Fibroblast of mammary gland (primary cell): ENCODE data around the gene MAGI2.

Experiments used
- DNase-seq: peaks from one replicate; pipeline ENCODE4 v3.0.0-alpha.2; 2010; ENCODE audit warnings: low read depth
- H3K4me3 ChIP-seq: 2 replicates; pipeline ENCODE4 v1.5.1; 2011; ENCODE audit warnings: low read depth, mild to moderate bottlenecking, low read length, moderate library complexity; ENCODE audit not compliant: control insufficient read depth
- CTCF ChIP-seq: conservative IDR thresholded peaks from 2 replicates; pipeline ENCODE4 v1.5.1; 2011; ENCODE audit warnings: low read depth, low read length, inconsistent platforms; ENCODE audit not compliant: control insufficient read depth, insufficient read depth

Gene MAGI2

GRCh38 chr7:78677391-78677790 lies 776.1 kb downstream of the MAGI2 start:
- H3K4me3 ChIP-seq: no peak overlapping the region
- no peak for TF ChIP-seq CTCF
- DNase-seq: no peak

DNA sequence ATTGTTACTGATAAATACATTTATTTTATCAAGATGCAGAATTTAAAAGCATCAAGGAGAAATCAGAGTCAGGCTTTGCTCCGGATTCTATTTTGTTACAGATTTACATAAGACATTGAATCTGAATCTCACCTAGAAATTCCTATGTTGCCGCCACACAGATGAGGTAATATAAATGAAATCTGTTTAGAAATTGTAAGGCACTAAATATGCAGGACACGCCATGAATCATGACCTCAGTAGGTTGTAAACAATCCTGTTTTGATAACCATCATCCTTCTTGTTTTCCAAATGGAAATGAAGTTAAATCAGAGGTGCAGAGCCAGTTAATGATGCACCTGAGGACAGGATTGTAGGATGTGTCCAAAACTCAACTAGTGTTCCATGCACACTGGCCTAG lies 778.0 kb downstream of the MAGI2 start:
- TF ChIP-seq CTCF: no peak
- DNase-seq: no peak
- H3K4me3 ChIP-seq: no peak overlapping the region

GRCh38 chr7:78673272-78673671 lies 780.2 kb downstream of the MAGI2 start:
- TF ChIP-seq CTCF: no peak
- no peak overlapping the region for H3K4me3 ChIP-seq
- DNase-seq: no peak

DNA sequence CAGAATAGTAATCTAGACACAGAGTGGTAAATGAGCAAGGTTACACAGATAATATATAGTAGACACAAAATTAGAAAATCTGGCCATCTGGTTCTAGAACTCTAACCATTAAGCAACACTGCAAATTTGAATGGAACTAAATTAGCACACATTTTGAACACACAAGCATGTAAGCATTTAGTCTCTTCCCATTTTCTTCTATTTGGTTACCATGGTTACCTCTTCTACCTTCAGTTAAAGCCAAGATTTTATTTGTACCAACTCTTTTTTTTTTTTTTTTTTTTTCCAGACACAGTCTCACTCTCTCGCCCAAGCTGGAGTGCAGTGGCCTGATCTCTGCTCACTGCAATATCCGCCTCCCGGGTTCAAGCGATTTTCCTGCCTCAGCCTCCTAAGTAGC lies 790.5 kb downstream of the MAGI2 start:
- no peak for DNase-seq
- no peak overlapping the region for H3K4me3 ChIP-seq
- TF ChIP-seq CTCF: no peak

- DNase-seq: no peak
- TF ChIP-seq CTCF: no peak
- no peak overlapping the region for H3K4me3 ChIP-seq
Measured at GRCh38 chr7:78649976-78650375, 803.5 kb downstream of the MAGI2 start.

- DNase-seq: no peak
- H3K4me3 ChIP-seq: no peak overlapping the region
- no peak for TF ChIP-seq CTCF
Measured at GRCh38 chr7:78649236-78649635, 804.2 kb downstream of the MAGI2 start.

DNA sequence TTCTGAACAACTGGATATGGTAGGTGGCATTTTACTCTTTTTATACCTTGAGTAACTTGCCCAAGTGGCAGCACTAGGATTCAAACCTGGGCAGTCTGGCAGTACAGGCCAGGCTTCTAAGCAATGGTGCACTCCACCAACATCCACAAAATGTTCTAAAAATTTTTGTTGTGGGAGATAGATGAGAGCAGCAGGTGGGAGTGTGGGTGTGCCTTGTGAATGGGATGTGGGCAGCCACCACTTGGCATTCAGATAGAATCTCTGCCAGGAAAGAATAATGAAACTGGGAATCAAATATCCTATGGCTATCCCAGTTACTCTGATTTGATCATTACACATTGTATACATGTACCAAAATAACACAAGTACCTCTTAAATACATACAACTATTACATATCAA lies 810.7 kb downstream of the MAGI2 start:
- no peak overlapping the region for H3K4me3 ChIP-seq
- no peak for TF ChIP-seq CTCF
- DNase-seq: no peak
